Spleen (tissue), 7 donors: ENCODE results near the gene SLC9A8.
"Not testable (repeated sequence)": the region's sequence is repeated elsewhere in the genome, so short reads cannot be mapped to it uniquely, and the experiment has no call there.

Source experiments
- POLR2A ChIP-seq, 3 donors: fragments of 450-650 bp; IDR thresholded peaks; one replicate each; pipeline ENCODE4 v1.5.1; 2017; ENCODE audit warnings: antibody characterized with exemption in 3 of 3, mild to moderate bottlenecking in 1 of 3
- POLR2AphosphoS5 ChIP-seq, 3 donors: sonication (generic); formaldehyde crosslinking; IDR thresholded peaks; one replicate each; pipeline ENCODE4 v1.5.1; 2017; ENCODE audit warnings: antibody characterized with exemption in 3 of 3
- TF ChIP-seq, protein P1 (sequence below), 11 experiments: fragments of 200-600 bp in 7 of 11; fragments of 450-650 bp in 4 of 11; sonication (generic) in 4 of 11; IDR thresholded peaks in 8 of 11; conservative IDR thresholded peaks in 3 of 11; 1 replicate in 7 of 11; 2 replicates in 4 of 11; pipeline versions ENCODE4 v1.4.0 to v1.8.0; 2016 to 2021; ENCODE audit warnings: antibody characterized with exemption in 11 of 11, inconsistent platforms in 4 of 11, mild to moderate bottlenecking in 1 of 11
- donor health status: DM: no; HTN: no; CAD: no; lungs with moderate emphysema.
- donor health status: DM: no; HTN: no; CAD: no.
- donor health status: DM: no; HTN: no; CAD: no.

DNA sequence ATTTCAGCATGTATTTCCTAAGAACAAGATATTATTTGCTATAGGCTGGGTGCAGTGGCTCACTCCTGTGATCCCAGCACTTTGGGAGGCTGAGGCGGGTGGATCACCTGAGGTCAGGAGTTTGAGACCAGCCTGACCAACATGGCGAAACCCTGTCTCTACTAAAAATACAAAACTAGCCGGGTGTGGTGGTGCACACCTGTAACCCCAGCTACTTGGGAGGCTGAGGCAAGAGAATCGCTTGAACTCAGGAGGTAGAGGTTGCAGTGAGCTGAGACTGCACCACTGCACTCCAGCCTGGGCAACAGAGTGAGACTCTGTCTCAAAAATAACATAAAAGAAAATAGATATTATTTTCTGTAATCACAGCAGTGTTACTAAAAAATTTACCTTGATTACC is 30.2 kb upstream of the SLC9A8 start:
- TF ChIP-seq, protein P1, sequence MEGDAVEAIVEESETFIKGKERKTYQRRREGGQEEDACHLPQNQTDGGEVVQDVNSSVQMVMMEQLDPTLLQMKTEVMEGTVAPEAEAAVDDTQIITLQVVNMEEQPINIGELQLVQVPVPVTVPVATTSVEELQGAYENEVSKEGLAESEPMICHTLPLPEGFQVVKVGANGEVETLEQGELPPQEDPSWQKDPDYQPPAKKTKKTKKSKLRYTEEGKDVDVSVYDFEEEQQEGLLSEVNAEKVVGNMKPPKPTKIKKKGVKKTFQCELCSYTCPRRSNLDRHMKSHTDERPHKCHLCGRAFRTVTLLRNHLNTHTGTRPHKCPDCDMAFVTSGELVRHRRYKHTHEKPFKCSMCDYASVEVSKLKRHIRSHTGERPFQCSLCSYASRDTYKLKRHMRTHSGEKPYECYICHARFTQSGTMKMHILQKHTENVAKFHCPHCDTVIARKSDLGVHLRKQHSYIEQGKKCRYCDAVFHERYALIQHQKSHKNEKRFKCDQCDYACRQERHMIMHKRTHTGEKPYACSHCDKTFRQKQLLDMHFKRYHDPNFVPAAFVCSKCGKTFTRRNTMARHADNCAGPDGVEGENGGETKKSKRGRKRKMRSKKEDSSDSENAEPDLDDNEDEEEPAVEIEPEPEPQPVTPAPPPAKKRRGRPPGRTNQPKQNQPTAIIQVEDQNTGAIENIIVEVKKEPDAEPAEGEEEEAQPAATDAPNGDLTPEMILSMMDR (IDR thresholded peaks at IDR 0.05 in 8 of 11, conservative IDR thresholded peaks at IDR 0.05 in 3 of 11) = not testable (repeated sequence)
- TF ChIP-seq POLR2AphosphoS5, POLR2A (IDR thresholded peaks at IDR 0.05): not testable (repeated sequence)
